ENCODE measurements around the gene NANOS2. TPM values are rescaled to one million over a fixed set of nuclear protein-coding genes. Genes with fewer than 3 reads are reported as not detected.

Gene NANOS2
- total RNA-seq, 2 donors from 2014 or later, result not detected

GRCh38 chr19:45887200-45887710, 27.3 kb downstream of the NANOS2 start:
- Histone ChIP-seq H3K27me3 (no peaks in the 10 kb centered on the region), H3K9me3 (no peaks in the 10 kb centered on the region)

GRCh38 chr19:45886427-45887199, 28.0 kb downstream of the NANOS2 start:
- Histone ChIP-seq H3K36me3 (peaks cover 10% of the 10 kb centered on the region), H3K4me3 (peak overlapping the region; percentile 74 to 84), H3K27me3 (no peaks in the 10 kb centered on the region), H3K4me1 (peaks cover 0 to 44% of the 10 kb centered on the region in 2 donors), H3K27ac (peak overlapping the region; percentile 90 to 93), H3K9me3 (no peaks in the 10 kb centered on the region)
- DNase-seq (ENCODE audit: low spot score), result peak; percentile 95
- no peak for TF ChIP-seq CTCF (IDR thresholded peaks at IDR 0.05)

More at GRCh38 chr19:45887200-45887710, 27.3 kb downstream of the NANOS2 start:
- no peak for DNase-seq (ENCODE audit: low spot score)
- H3K4me1 ChIP-seq, result peaks cover 0 to 41% of the 10 kb centered on the region in 2 donors
- H3K36me3 ChIP-seq, result peaks cover 10% of the 10 kb centered on the region
- peak overlapping the region; percentile 74 to 84 for H3K4me3 ChIP-seq
- peak overlapping the region; percentile 90 to 93 for H3K27ac ChIP-seq
- TF ChIP-seq CTCF (IDR thresholded peaks at IDR 0.05), result no peak

- DNase-seq (ENCODE audit: low spot score), result peak; percentile 94
- Histone ChIP-seq H3K27ac (peak within 1 kb of the TSS; percentile 90 to 93), H3K9me3 (no peaks in the 10 kb centered on the region), H3K27me3 (no peaks in the 10 kb centered on the region), H3K4me1 (peaks cover 0 to 44% of the 10 kb centered on the region in 2 donors), H3K4me3 (peak within 1 kb of the TSS; percentile 74 to 84), H3K36me3 (peaks cover 10% of the 10 kb centered on the region)
- no peak for TF ChIP-seq CTCF (IDR thresholded peaks at IDR 0.05)
Observed at GRCh38 chr19:45885556-45886426, 28.8 kb downstream of the NANOS2 start, which contains the start of gene IRF2BP1. TSS of gene IRF2BP1 (minus strand) at chr19:45886141. CDS start at chr19:45885774, 367 bp downstream.

- no peak for TF ChIP-seq CTCF (IDR thresholded peaks at IDR 0.05)
- DNase-seq (ENCODE audit: low spot score), result no peak
- peak overlapping the region; percentile 90 to 93 for H3K27ac ChIP-seq
- peak overlapping the region; percentile 74 to 84 for H3K4me3 ChIP-seq
- H3K27me3 ChIP-seq, result no peaks in the 10 kb centered on the region
- no peaks in the 10 kb centered on the region for H3K9me3 ChIP-seq
- H3K36me3 ChIP-seq, result peaks cover 10% of the 10 kb centered on the region
- H3K4me1 ChIP-seq, result peaks cover 0 to 44% of the 10 kb centered on the region in 2 donors
Observed at GRCh38 chr19:45884682-45885555, 29.7 kb downstream of the NANOS2 start.
